IPS-18a (cell line): Measurements from ENCODE around the gene ENPP7.

Experiments
- H3K27ac ChIP-seq: one replicate; pipeline ENCODE4 v1.5.1; 2013; ENCODE audit warnings: low read length
- H3K27me3 ChIP-seq: one replicate; pipeline ENCODE4 v1.6.1; 2013; ENCODE audit warnings: mild to moderate bottlenecking, low read length; ENCODE audit not compliant: control insufficient read depth, insufficient read depth
- H3K36me3 ChIP-seq: one replicate; pipeline ENCODE4 v1.6.1; 2013; ENCODE audit warnings: low read depth, low read length; ENCODE audit not compliant: control insufficient read depth
- H3K4me1 ChIP-seq: one replicate; pipeline ENCODE4 v1.6.1; 2013; ENCODE audit warnings: low read depth, low read length; ENCODE audit not compliant: control insufficient read depth
- H3K4me3 ChIP-seq: one replicate; pipeline ENCODE4 v1.5.1; 2013; ENCODE audit warnings: low read length
- H3K9ac ChIP-seq: one replicate; pipeline ENCODE4 v1.6.1; 2013; ENCODE audit warnings: mild to moderate bottlenecking, low read length, moderate library complexity
- H3K9me3 ChIP-seq: one replicate; pipeline ENCODE4 v1.6.1; 2013; ENCODE audit warnings: low read depth, low read length; ENCODE audit not compliant: control insufficient read depth

The ENPP7 gene

GRCh38 chr17:79785017-79785899 is 54.5 kb downstream of the ENPP7 start:
- H3K9me3 ChIP-seq = no peaks in the 10 kb centered on the region
- no peak overlapping the region for H3K4me3 ChIP-seq
- no peak overlapping the region for H3K9ac ChIP-seq
- peaks cover 11% of the 10 kb centered on the region for H3K4me1 ChIP-seq
- peaks cover 47% of the 10 kb centered on the region for H3K36me3 ChIP-seq
- peaks cover 42% of the 10 kb centered on the region for H3K27me3 ChIP-seq
- no peak overlapping the region for H3K27ac ChIP-seq

GRCh38 chr17:79785900-79786810 is 55.4 kb downstream of the ENPP7 start:
- no peak overlapping the region for H3K27ac ChIP-seq
- H3K9ac ChIP-seq = no peak overlapping the region
- H3K9me3 ChIP-seq = no peaks in the 10 kb centered on the region
- H3K4me1 ChIP-seq = peaks cover 11% of the 10 kb centered on the region
- peaks cover 39% of the 10 kb centered on the region for H3K36me3 ChIP-seq
- H3K4me3 ChIP-seq = no peak overlapping the region
- H3K27me3 ChIP-seq = peaks cover 51% of the 10 kb centered on the region

GRCh38 chr17:79786930-79787643 is 56.3 kb downstream of the ENPP7 start:
- H3K27ac ChIP-seq = no peak overlapping the region
- peaks cover 31% of the 10 kb centered on the region for H3K36me3 ChIP-seq
- H3K9ac ChIP-seq = no peak overlapping the region
- peaks cover 60% of the 10 kb centered on the region for H3K27me3 ChIP-seq
- H3K9me3 ChIP-seq = no peaks in the 10 kb centered on the region
- no peak overlapping the region for H3K4me3 ChIP-seq
- H3K4me1 ChIP-seq = peaks cover 11% of the 10 kb centered on the region

- H3K27me3 ChIP-seq = peaks cover 74% of the 10 kb centered on the region
- peaks cover 17% of the 10 kb centered on the region for H3K36me3 ChIP-seq
Measured at GRCh38 chr17:79788455-79788854, 57.7 kb downstream of the ENPP7 start.

GRCh38 chr17:79788989-79789942 is 58.5 kb downstream of the ENPP7 start:
- no peak overlapping the region for H3K27ac ChIP-seq
- peaks cover 11% of the 10 kb centered on the region for H3K36me3 ChIP-seq
- H3K4me1 ChIP-seq = peaks cover 18% of the 10 kb centered on the region
- peak overlapping the region; percentile 37 for H3K4me3 ChIP-seq
- no peaks in the 10 kb centered on the region for H3K9me3 ChIP-seq
- H3K27me3 ChIP-seq = peaks cover 82% of the 10 kb centered on the region
- no peak overlapping the region for H3K9ac ChIP-seq

More at GRCh38 chr17:79788455-79788854, 57.7 kb downstream of the ENPP7 start:
- Histone ChIP-seq H3K27ac (no peak overlapping the region), H3K9ac (no peak overlapping the region), H3K4me3 (no peak overlapping the region), H3K4me1 (peaks cover 16% of the 10 kb centered on the region), H3K9me3 (no peaks in the 10 kb centered on the region)

- H3K36me3 ChIP-seq = peaks cover 2% of the 10 kb centered on the region
- H3K4me1 ChIP-seq = peaks cover 26% of the 10 kb centered on the region
- H3K27ac ChIP-seq = no peak overlapping the region
- H3K4me3 ChIP-seq = peak overlapping the region; percentile 37
- no peaks in the 10 kb centered on the region for H3K9me3 ChIP-seq
- no peak overlapping the region for H3K9ac ChIP-seq
- H3K27me3 ChIP-seq = peaks cover 91% of the 10 kb centered on the region
Measured at GRCh38 chr17:79789943-79790804, 59.4 kb downstream of the ENPP7 start.

- Histone ChIP-seq H3K9ac (no peak overlapping the region), H3K4me1 (peaks cover 32% of the 10 kb centered on the region), H3K9me3 (no peaks in the 10 kb centered on the region), H3K27ac (no peak overlapping the region), H3K27me3 (peaks cover 100% of the 10 kb centered on the region), H3K36me3 (no peaks in the 10 kb centered on the region), H3K4me3 (no peak overlapping the region)
Measured at GRCh38 chr17:79790805-79791734, 60.3 kb downstream of the ENPP7 start.

- H3K27ac ChIP-seq = no peak overlapping the region
- H3K27me3 ChIP-seq = peaks cover 100% of the 10 kb centered on the region
- no peak overlapping the region for H3K9ac ChIP-seq
- H3K36me3 ChIP-seq = no peaks in the 10 kb centered on the region
- H3K4me1 ChIP-seq = peaks cover 36% of the 10 kb centered on the region
- no peak overlapping the region for H3K4me3 ChIP-seq
- no peaks in the 10 kb centered on the region for H3K9me3 ChIP-seq
Measured at GRCh38 chr17:79791735-79792161, 61.0 kb downstream of the ENPP7 start.
